H1 (cell line): ENCODE results near the gene DKC1. TPM values are rescaled to one million over a fixed set of nuclear protein-coding genes. Genes with fewer than 3 reads are reported as not detected.

Source experiments
- CTCF ChIA-PET: fragments of 300-600 bp; sonication (Branson Sonifier 250); formaldehyde crosslinking; loops from one replicate; lab custom pipeline; 2021; ENCODE audit not compliant: partially characterized antibody; lab: Charles Lee
- POLR2A ChIA-PET: fragments of 300-600 bp; sonication (Branson Sonifier 250); formaldehyde crosslinking; loops from one replicate; lab custom pipeline; 2021; ENCODE audit warnings: inconsistent platforms; ENCODE audit not compliant: partially characterized antibody; lab: Charles Lee
- DNase-seq, 2 experiments: peaks; one replicate each; pipeline versions ENCODE4 v3.0.0 to v3.0.0-alpha.2; 2010 to 2022; ENCODE audit warnings: low spot score in 2 of 2, low read depth in 1 of 2, mixed read lengths in 1 of 2
- FAIRE-seq: peaks from 2 replicates; lab custom pipeline; 2011; peaks lifted over from hg19 to GRCh38; lab: Jason Lieb, UNC
- H2AFZ ChIP-seq: 2 replicates; pipeline ENCODE4 v1.8.1; 2012; ENCODE audit warnings: low read length, inconsistent platforms
- H2AK5ac ChIP-seq: 2 replicates; pipeline ENCODE4 v1.6.1; 2013; ENCODE audit warnings: low read depth, low read length
- H2BK120ac ChIP-seq: replicated peaks from 2 replicates; pipeline ENCODE3; 2013; ENCODE audit warnings: low read depth, low read length, inconsistent platforms
- H2BK12ac ChIP-seq: 2 replicates; pipeline ENCODE4 v1.6.1; 2013; ENCODE audit warnings: low read depth, low read length
- H2BK15ac ChIP-seq: 2 replicates; pipeline ENCODE4 v1.6.1; 2013; ENCODE audit warnings: low read length
- H2BK20ac ChIP-seq: 2 replicates; pipeline ENCODE4 v1.6.1; 2013; ENCODE audit warnings: low read length
- H2BK5ac ChIP-seq: 2 replicates; pipeline ENCODE4 v1.6.1; 2013; ENCODE audit warnings: low read depth, low read length
- H3K14ac ChIP-seq: 2 replicates; pipeline ENCODE4 v1.6.1; 2013; ENCODE audit warnings: inconsistent platforms; ENCODE audit not compliant: insufficient read length
- H3K18ac ChIP-seq: 2 replicates; pipeline ENCODE4 v1.6.1; 2013; ENCODE audit warnings: low read length; ENCODE audit errors: extremely low read depth
- H3K23ac ChIP-seq: 2 replicates; pipeline ENCODE4 v1.6.1; 2013; ENCODE audit warnings: inconsistent platforms; ENCODE audit not compliant: insufficient read length
- H3K23me2 ChIP-seq: 2 replicates; pipeline ENCODE4 v1.6.1; 2013; ENCODE audit warnings: low read depth, low read length
- H3K27ac ChIP-seq: 2 replicates; pipeline ENCODE4 v1.6.1; 2011; ENCODE audit warnings: low read depth, low read length, inconsistent platforms
- H3K27me3 ChIP-seq, 4 experiments: replicated peaks in 1 of 4; 1 replicate in 1 of 4; 2 replicates in 3 of 4; pipeline versions ENCODE4 v1.6.1 to v1.8.1; 2011 to 2013; ENCODE audit warnings: low read length in 3 of 4, mild to moderate bottlenecking in 3 of 4, inconsistent platforms in 2 of 4, mixed read lengths in 2 of 4, moderate library complexity in 1 of 4; ENCODE audit not compliant: control insufficient read depth in 3 of 4, insufficient read depth in 3 of 4; ENCODE audit errors: extremely low read depth in 1 of 4
- H3K36me3 ChIP-seq, 4 experiments: 2 replicates each; pipeline versions ENCODE4 v1.6.1 to v1.8.1; 2011 to 2013; ENCODE audit warnings: mild to moderate bottlenecking in 4 of 4, low read length in 3 of 4, moderate library complexity in 2 of 4, control low read depth in 1 of 4, inconsistent platforms in 1 of 4; ENCODE audit not compliant: insufficient read depth in 4 of 4, control insufficient read depth in 2 of 4
- H3K4ac ChIP-seq: replicated peaks from 2 replicates; pipeline ENCODE3; 2013; ENCODE audit warnings: low read length, low read depth, mixed read lengths, inconsistent platforms; ENCODE audit not compliant: insufficient read length
- H3K4me1 ChIP-seq, 4 experiments: replicated peaks in 1 of 4; 1 replicate in 1 of 4; 2 replicates in 3 of 4; pipeline versions ENCODE4 v1.6.1 to v1.8.1; 2011 to 2013; ENCODE audit warnings: low read length in 3 of 4, inconsistent platforms in 2 of 4, mixed read lengths in 1 of 4; ENCODE audit not compliant: insufficient read depth in 4 of 4, control insufficient read depth in 3 of 4
- H3K4me2 ChIP-seq, 2 experiments: 2 replicates each; pipeline versions ENCODE4 v1.6.1 to v1.8.1; 2011 to 2013; ENCODE audit warnings: low read depth in 2 of 2, low read length in 2 of 2, control low read depth in 1 of 2, inconsistent platforms in 1 of 2, mild to moderate bottlenecking in 1 of 2; ENCODE audit not compliant: insufficient read depth in 1 of 2
- H3K4me3 ChIP-seq, 4 experiments: fragments of 200-600, 300-600 bp in 1 of 4; sonication (generic), shearing (Covaris generic), sonication (Bioruptor Twin) in 1 of 4; 2 replicates each; pipeline versions ENCODE4 v1.5.1 to v1.8.1; 2011 to 2016; ENCODE audit warnings: low read length in 4 of 4, low read depth in 3 of 4, control low read depth in 2 of 4, inconsistent platforms in 2 of 4, mild to moderate bottlenecking in 2 of 4, mixed read lengths in 1 of 4, moderate library complexity in 1 of 4; ENCODE audit not compliant: insufficient read depth in 2 of 4; ENCODE audit errors: extremely low read depth in 1 of 4
- H3K56ac ChIP-seq: replicated peaks from 2 replicates; pipeline ENCODE3; 2013; ENCODE audit warnings: low read depth, mild to moderate bottlenecking, mixed read lengths, low read length, inconsistent platforms; ENCODE audit not compliant: insufficient read length
- H3K79me1 ChIP-seq: 2 replicates; pipeline ENCODE4 v1.6.1; 2013; ENCODE audit warnings: low read depth, low read length, control low read depth
- H3K79me2 ChIP-seq, 2 experiments: 2 replicates each; pipeline versions ENCODE4 v1.6.1 to v1.8.1; 2012 to 2013; ENCODE audit warnings: low read length in 2 of 2, mild to moderate bottlenecking in 2 of 2, inconsistent platforms in 1 of 2; ENCODE audit not compliant: insufficient read depth in 2 of 2, control insufficient read depth in 1 of 2
- H3K9ac ChIP-seq, 4 experiments: replicated peaks in 1 of 4; 1 replicate in 1 of 4; 2 replicates in 3 of 4; pipeline versions ENCODE4 v1.6.1 to v1.8.1; 2011 to 2013; ENCODE audit warnings: low read depth in 3 of 4, low read length in 3 of 4, control low read depth in 2 of 4, mild to moderate bottlenecking in 2 of 4, moderate library complexity in 2 of 4, inconsistent platforms in 1 of 4; ENCODE audit errors: extremely low read depth in 1 of 4
- H3K9me3 ChIP-seq, 2 experiments: 2 replicates each; pipeline versions ENCODE4 v1.6.1 to v1.8.1; 2012 to 2013; ENCODE audit warnings: mild to moderate bottlenecking in 2 of 2, moderate library complexity in 2 of 2, control low read depth in 1 of 2, inconsistent platforms in 1 of 2, low read depth in 1 of 2, low read length in 1 of 2, mixed read lengths in 1 of 2; ENCODE audit not compliant: insufficient read depth in 2 of 2
- H4K20me1 ChIP-seq, 2 experiments: replicated peaks in 1 of 2; 2 replicates each; pipeline versions ENCODE3 to v1.8.1; 2011 to 2013; ENCODE audit warnings: inconsistent platforms in 2 of 2, low read length in 2 of 2, mild to moderate bottlenecking in 1 of 2; ENCODE audit not compliant: insufficient read depth in 2 of 2, control insufficient read depth in 1 of 2
- H4K5ac ChIP-seq: 2 replicates; pipeline ENCODE4 v1.6.1; 2013; ENCODE audit warnings: low read length, low read depth, mixed read lengths, inconsistent platforms; ENCODE audit not compliant: insufficient read length
- H4K8ac ChIP-seq: 2 replicates; pipeline ENCODE4 v1.8.0; 2013; ENCODE audit warnings: mild to moderate bottlenecking, moderate library complexity, low read length, inconsistent platforms; ENCODE audit not compliant: insufficient read depth; ENCODE audit errors: extremely low read depth
- H4K91ac ChIP-seq: replicated peaks from 2 replicates; pipeline ENCODE3; 2013; ENCODE audit warnings: low read length, mixed read lengths, inconsistent platforms; ENCODE audit not compliant: insufficient read length
- BACH1 ChIP-seq: IDR thresholded peaks from 2 replicates; pipeline ENCODE4 v1.6.1; 2012; ENCODE audit warnings: low read length, improper control_type of control experiment
- CBX5 ChIP-seq: fragments of 300-800, 300-1000 bp; sonication (generic); IDR thresholded peaks from 2 replicates; pipeline ENCODE4 v1.7.1; 2016; ENCODE audit warnings: antibody characterized with exemption, low read length, low read depth
- CTBP2 ChIP-seq: IDR thresholded peaks from 2 replicates; pipeline ENCODE4 v1.7.0; 2011; ENCODE audit warnings: borderline replicate concordance, mild to moderate bottlenecking, moderate library complexity, mixed read lengths, low read length; ENCODE audit not compliant: insufficient read depth, insufficient read length
- JUN ChIP-seq: IDR thresholded peaks from 2 replicates; pipeline ENCODE4 v1.6.1; 2011; ENCODE audit warnings: low read depth, mild to moderate bottlenecking, improper control_type of control experiment, low read length
- KDM1A ChIP-seq: fragments of 200-600, 300-600 bp; sonication (generic); IDR thresholded peaks from 2 replicates; pipeline ENCODE4 v1.7.1; 2016; ENCODE audit warnings: mild to moderate bottlenecking, low read length, borderline replicate concordance
- NANOG ChIP-seq: IDR thresholded peaks from 2 replicates; pipeline ENCODE4 v1.6.1; 2011; ENCODE audit warnings: low read length, low read depth, mild to moderate bottlenecking, inconsistent platforms; ENCODE audit not compliant: insufficient read depth, poor library complexity, severe bottlenecking
- POU5F1 ChIP-seq: IDR thresholded peaks from 2 replicates; pipeline ENCODE4 v1.6.1; 2011; ENCODE audit warnings: low read depth, mild to moderate bottlenecking, low read length, moderate library complexity
- RAD21 ChIP-seq, 2 experiments: IDR thresholded peaks in 1 of 2; conservative IDR thresholded peaks in 1 of 2; 2 replicates each; pipeline ENCODE4 v1.6.1; 2011; ENCODE audit warnings: low read depth in 2 of 2, low read length in 2 of 2, improper control_type of control experiment in 1 of 2, inconsistent platforms in 1 of 2, mild to moderate bottlenecking in 1 of 2, moderate library complexity in 1 of 2
- SIRT6 ChIP-seq: IDR thresholded peaks from one replicate; pipeline ENCODE4 v1.7.1; 2012; ENCODE audit warnings: low read length, inconsistent platforms
- TAF7 ChIP-seq: optimal IDR thresholded peaks from 2 replicates; pipeline ENCODE3; 2011; ENCODE audit warnings: low read depth, mild to moderate bottlenecking, inconsistent platforms, low read length, moderate library complexity, borderline replicate concordance
- WGBS, 2 experiments: shearing (Covaris generic) in 1 of 2; methylation state at CpG; one replicate each; pipeline versions ENCODE4 v1.1.6 to v1.1.7; 2013 to 2015; ENCODE audit warnings: low lambda C conversion rate in 2 of 2, mixed read lengths in 2 of 2, inconsistent platforms in 1 of 2, low coverage in 1 of 2, missing lambda C conversion rate in 1 of 2; ENCODE audit not compliant: insufficient replicate concordance in 2 of 2, insufficient coverage in 1 of 2, insufficient read length in 1 of 2; ENCODE audit errors: extremely low coverage in 1 of 2, missing lambda C conversion rate in 1 of 2; 5-methylcytosine and 5-hydroxymethylcytosine counted together
- polyA plus RNA-seq, 7 experiments: library from polyadenylated mRNA; depleted of rRNA in 3 of 7; stranded (reverse) in 5 of 7; unstranded in 2 of 7; fragments of >200 nt in 5 of 7; fragments of 200-250 nt in 2 of 7; gene quantifications; 1 replicate in 5 of 7; 2 replicates in 1 of 7; 4 replicates in 1 of 7; pipeline versions ENCODE4 v1.2.1 to v1.2.3, GENCODE V29; 2011 to 2013; ENCODE audit warnings: missing spikeins in 2 of 7, mixed read lengths in 2 of 7
- total RNA-seq: library from RNA; stranded (reverse); fragmentation: NEBNext Ultra II Directional; extraction: Animal tissue kit (Norgen Biotek cat#: 25700); gene quantifications from 2 replicates; pipeline ENCODE4 v1.2.1, GENCODE V29; 2021

Gene DKC1
- total and polyA plus RNA-seq, 2 of the 8 experiments (the other 6 are each of a cell fraction or from before 2014, with no cell fraction given): 65.6 to 143 TPM

- H2BK15ac ChIP-seq: no peak overlapping the region
- no peak overlapping the region for H2BK12ac ChIP-seq
- H2BK120ac ChIP-seq: no peak overlapping the region
- no peak overlapping the region for H2AFZ ChIP-seq
- no peak overlapping the region for H4K91ac ChIP-seq
- H2BK5ac ChIP-seq: no peak overlapping the region
- no peak overlapping the region for H3K14ac ChIP-seq
- FAIRE-seq: no peak
- H3K27me3 ChIP-seq: no peaks in the 10 kb centered on the region
- H2AK5ac ChIP-seq: no peak overlapping the region
- H3K23me2 ChIP-seq: no peaks in the 10 kb centered on the region
- H3K4me1 ChIP-seq: no peaks in the 10 kb centered on the region; a peak in 1 of 7 replicates
- H4K8ac ChIP-seq: no peak overlapping the region
- no peak overlapping the region for H3K18ac ChIP-seq
- ChIA-PET CTCF (interaction anchor here (1.2 kb wide), 2 partner anchors 15 to 61 kb away, joined by 3 read pairs; no protein-coding TSS in a partner anchor), POLR2A (interaction anchor here (0.7 to 12.2 kb wide), 7 partner anchors 8 to 60 kb away, joined by 3 to 146 read pairs (median 4); partner anchors contain the start of genes DKC1 and SMIM9)
- no peaks in the 10 kb centered on the region for H3K79me2 ChIP-seq
- peaks cover 20 to 35% (median 28%) of the 10 kb centered on the region in 4 experiments for H3K36me3 ChIP-seq
- H3K4me3 ChIP-seq: no peak overlapping the region
- H3K79me1 ChIP-seq: no peaks in the 10 kb centered on the region
- peaks cover 5% of the 10 kb centered on the region in 2 experiments for H4K20me1 ChIP-seq
- H3K9me3 ChIP-seq: no peaks in the 10 kb centered on the region
- no peak overlapping the region for H3K27ac ChIP-seq
- no peak overlapping the region for H3K56ac ChIP-seq
- H3K23ac ChIP-seq: no peak overlapping the region
- no peak overlapping the region for H3K4me2 ChIP-seq
- no peak overlapping the region for H3K9ac ChIP-seq
- H4K5ac ChIP-seq: no peak overlapping the region
- no peak overlapping the region for H2BK20ac ChIP-seq
- WGBS, 2 experiments: 95% methylated on average over 4 of the region's 4 CpGs; no CpG with 5 or more reads in 1 of the 2 experiments
- no peak for DNase-seq
- H3K4ac ChIP-seq: no peak overlapping the region
- no peak for TF ChIP-seq SIRT6
- TF ChIP-seq KDM1A: no peak
- no peak for TF ChIP-seq BACH1
- no peak for TF ChIP-seq JUN
- TF ChIP-seq RAD21 (IDR thresholded peaks at IDR 0.05 in 1 of 2, conservative IDR thresholded peaks at IDR 0.05 in 1 of 2; ENCODE audit: low read depth in 2 of 2, low read length in 2 of 2): no peak
- TF ChIP-seq POU5F1: no peak
- TF ChIP-seq CBX5: no peak
- no peak for TF ChIP-seq NANOG
- TF ChIP-seq CTBP2: no peak
- no peak for TF ChIP-seq TAF7
Measured at GRCh38 chrX:154779261-154779660, 16.6 kb downstream of the DKC1 start.
